A549 (cell line): Measurements from ENCODE around the gene INPP5F. TPM values are rescaled to one million over a fixed set of nuclear protein-coding genes. Genes with fewer than 3 reads are reported as not detected.

Source experiments
- ATAC-seq, 2 experiments: fragments of 200-7000 bp in 1 of 2; fragments of >200 bp in 1 of 2; cut with Nextera tagmentation in 1 of 2; cut with Tn5 transposase in 1 of 2; 3 replicates each; pipeline versions ENCODE4 v1.8.0 to v1.9.1; 2018 to 2020; ENCODE audit warnings: mild to moderate bottlenecking in 1 of 2, moderate library complexity in 1 of 2
- CTCF ChIA-PET: fragments of 300-600 bp; sonication (Branson Sonifier 250); formaldehyde crosslinking; extraction: SDS; loops from one replicate; lab custom pipeline; 2021; ENCODE audit warnings: antibody characterized with exemption, inconsistent platforms; lab: Yijun Ruan, JAX
- POLR2A ChIA-PET: fragments of 350-600 bp; formaldehyde crosslinking; extraction: SDS; loops from one replicate; lab custom pipeline; 2021; ENCODE audit warnings: antibody characterized with exemption, inconsistent platforms; lab: Yijun Ruan, JAX
- DNase-seq, 2 experiments: peaks; one replicate each; pipeline versions ENCODE4 v3.0.0 to v3.0.0-alpha.2; 2011 to 2016; ENCODE audit warnings: low read depth in 1 of 2, low spot score in 1 of 2
- FAIRE-seq: peaks from 2 replicates; lab custom pipeline; 2011; peaks lifted over from hg19 to GRCh38; lab: Jason Lieb, UNC
- H3K27ac ChIP-seq, 2 experiments: fragments of >200 bp; sonication (Bioruptor Twin); formaldehyde crosslinking; 3 replicates each; pipeline ENCODE4 v1.5.1; 2016 to 2017
- H3K4me1 ChIP-seq: fragments of >200 bp; sonication (Bioruptor Twin); formaldehyde crosslinking; 3 replicates; pipeline ENCODE4 v1.6.1; 2016
- H3K4me2 ChIP-seq: fragments of >200 bp; sonication (Bioruptor Twin); formaldehyde crosslinking; 3 replicates; pipeline ENCODE4 v1.6.1; 2016
- H3K4me3 ChIP-seq: fragments of >200 bp; sonication (Bioruptor Twin); formaldehyde crosslinking; 3 replicates; pipeline ENCODE4 v1.5.1; 2016
- H3K9me3 ChIP-seq: fragments of >200 bp; sonication (Bioruptor Twin); formaldehyde crosslinking; 3 replicates; pipeline ENCODE4 v1.6.1; 2016
- BCL3 ChIP-seq: fragments of >200 bp; sonication (Bioruptor Twin); formaldehyde crosslinking; IDR thresholded peaks from 3 replicates; pipeline ENCODE4 v1.6.1; 2016
- EHMT2 ChIP-seq: fragments of 200-600 bp; sonication (generic); IDR thresholded peaks from 2 replicates; pipeline ENCODE4 v1.6.1; 2016; ENCODE audit warnings: antibody characterized with exemption, low read depth, mild to moderate bottlenecking, moderate library complexity
- ESRRA ChIP-seq: fragments of 150-350 bp; IDR thresholded peaks from 2 replicates; pipeline ENCODE4 v1.6.1; 2014; ENCODE audit warnings: mild to moderate bottlenecking, low read length, borderline replicate concordance
- FOSL2 ChIP-seq, 2 experiments: fragments of 450-650 bp in 1 of 2; fragments of >200 bp in 1 of 2; sonication (Bioruptor Twin) in 1 of 2; formaldehyde crosslinking; IDR thresholded peaks; 2 replicates each; pipeline versions ENCODE4 v1.5.0 to v1.6.1; 2016 to 2020; ENCODE audit warnings: mild to moderate bottlenecking in 1 of 2, moderate library complexity in 1 of 2
- FOXS1 ChIP-seq: fragments of 250-450 bp; sonication (Bioruptor Pico); IDR thresholded peaks from 2 replicates; pipeline ENCODE4 v1.5.0; 2020; ENCODE audit warnings: mild to moderate bottlenecking, moderate library complexity
- HOXB13 ChIP-seq: fragments of 250-450 bp; sonication (Bioruptor Pico); IDR thresholded peaks from 2 replicates; pipeline ENCODE4 v1.5.0; 2020; ENCODE audit warnings: low read depth, mild to moderate bottlenecking, moderate library complexity
- KDM1A ChIP-seq: fragments of 200-600 bp; sonication (generic); IDR thresholded peaks from 2 replicates; pipeline ENCODE4 v1.6.1; 2016; ENCODE audit warnings: low read depth, mild to moderate bottlenecking
- MAFK ChIP-seq: fragments of 450-650 bp; IDR thresholded peaks from 2 replicates; pipeline ENCODE4 v1.6.1; 2014; ENCODE audit not compliant: partially characterized antibody
- MAZ ChIP-seq: fragments of 150-350 bp; IDR thresholded peaks from 2 replicates; pipeline ENCODE4 v1.6.1; 2014; ENCODE audit warnings: antibody characterized with exemption, low read depth, low read length, borderline replicate concordance
- NR3C1 ChIP-seq: fragments of >200 bp; sonication (Bioruptor Twin); formaldehyde crosslinking; IDR thresholded peaks from 3 replicates; pipeline ENCODE4 v1.6.1; 2017
- POLR2A ChIP-seq: IDR thresholded peaks from 2 replicates; pipeline ENCODE4 v1.6.1; 2012; ENCODE audit warnings: mild to moderate bottlenecking, low read length
- POLR2AphosphoS2 ChIP-seq: conservative IDR thresholded peaks from 2 replicates; pipeline ENCODE4 v1.6.1; 2012; ENCODE audit warnings: low read length, improper control_type of control experiment, inconsistent platforms
- RAD21 ChIP-seq, 2 experiments: fragments of >200 bp in 1 of 2; sonication (Bioruptor Twin) in 1 of 2; formaldehyde crosslinking in 1 of 2; IDR thresholded peaks in 1 of 2; conservative IDR thresholded peaks in 1 of 2; 2 replicates in 1 of 2; 3 replicates in 1 of 2; pipeline ENCODE4 v1.6.1; 2012 to 2018; ENCODE audit warnings: inconsistent platforms in 1 of 2
- RARB ChIP-seq: fragments of 250-450 bp; sonication (Bioruptor Pico); IDR thresholded peaks from 2 replicates; pipeline ENCODE4 v1.8.0; 2021; ENCODE audit warnings: mild to moderate bottlenecking, moderate library complexity
- ZFP36 ChIP-seq: fragments of 450-650 bp; IDR thresholded peaks from 2 replicates; pipeline ENCODE4 v1.6.1; 2014; ENCODE audit warnings: borderline replicate concordance; ENCODE audit not compliant: partially characterized antibody
- ZSCAN20 ChIP-seq: fragments of 250-450 bp; sonication (Bioruptor Pico); IDR thresholded peaks from 2 replicates; pipeline ENCODE4 v1.8.0; 2022; ENCODE audit warnings: mild to moderate bottlenecking, moderate library complexity
- WGBS: methylation state at CpG from one replicate; pipeline ENCODE4 v1.1.6; 2017; ENCODE audit errors: missing lambda C conversion rate; 5-methylcytosine and 5-hydroxymethylcytosine counted together
- polyA plus RNA-seq, 4 experiments: library from polyadenylated mRNA; depleted of rRNA in 3 of 4; stranded (reverse); fragments of >200 nt; fragmentation: RNase III in 1 of 4; extraction: RNeasy Plus Mini Kit Qiagen cat#74134 plus additional on column Dnase treatment in 1 of 4; gene quantifications; 2 replicates in 3 of 4; 3 replicates in 1 of 4; pipeline ENCODE4 v1.2.3, GENCODE V29; 2011 to 2017
- TF ChIP-seq, protein P1 (sequence below): fragments of 250-450 bp; sonication (Bioruptor Pico); IDR thresholded peaks from 2 replicates; pipeline ENCODE4 v1.5.0; 2021; ENCODE audit warnings: mild to moderate bottlenecking, moderate library complexity, borderline replicate concordance
- TF ChIP-seq, protein P2 (sequence below): fragments of 150-350 bp; IDR thresholded peaks from 2 replicates; pipeline ENCODE4 v1.6.1; 2014; ENCODE audit warnings: low read depth, mild to moderate bottlenecking, low read length
- TF ChIP-seq, protein P3 (sequence below): fragments of >200 bp; sonication (Bioruptor Twin); formaldehyde crosslinking; IDR thresholded peaks from 2 replicates; pipeline ENCODE4 v1.6.1; 2016

The INPP5F gene
- polyA plus RNA-seq, 2 of the 4 experiments (the other 2 are of a cell fraction) = 5.6 to 7.7 TPM

- TF ChIP-seq, protein P1, sequence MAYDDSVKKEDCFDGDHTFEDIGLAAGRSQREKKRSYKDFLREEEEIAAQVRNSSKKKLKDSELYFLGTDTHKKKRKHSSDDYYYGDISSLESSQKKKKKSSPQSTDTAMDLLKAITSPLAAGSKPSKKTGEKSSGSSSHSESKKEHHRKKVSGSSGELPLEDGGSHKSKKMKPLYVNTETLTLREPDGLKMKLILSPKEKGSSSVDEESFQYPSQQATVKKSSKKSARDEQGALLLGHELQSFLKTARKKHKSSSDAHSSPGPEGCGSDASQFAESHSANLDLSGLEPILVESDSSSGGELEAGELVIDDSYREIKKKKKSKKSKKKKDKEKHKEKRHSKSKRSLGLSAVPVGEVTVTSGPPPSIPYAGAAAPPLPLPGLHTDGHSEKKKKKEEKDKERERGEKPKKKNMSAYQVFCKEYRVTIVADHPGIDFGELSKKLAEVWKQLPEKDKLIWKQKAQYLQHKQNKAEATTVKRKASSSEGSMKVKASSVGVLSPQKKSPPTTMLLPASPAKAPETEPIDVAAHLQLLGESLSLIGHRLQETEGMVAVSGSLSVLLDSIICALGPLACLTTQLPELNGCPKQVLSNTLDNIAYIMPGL (CRISPR knock-in tag) = no peak
Measured at GRCh38 chr10:119860866-119861607, 135.2 kb downstream of the INPP5F start (continued).

DNA sequence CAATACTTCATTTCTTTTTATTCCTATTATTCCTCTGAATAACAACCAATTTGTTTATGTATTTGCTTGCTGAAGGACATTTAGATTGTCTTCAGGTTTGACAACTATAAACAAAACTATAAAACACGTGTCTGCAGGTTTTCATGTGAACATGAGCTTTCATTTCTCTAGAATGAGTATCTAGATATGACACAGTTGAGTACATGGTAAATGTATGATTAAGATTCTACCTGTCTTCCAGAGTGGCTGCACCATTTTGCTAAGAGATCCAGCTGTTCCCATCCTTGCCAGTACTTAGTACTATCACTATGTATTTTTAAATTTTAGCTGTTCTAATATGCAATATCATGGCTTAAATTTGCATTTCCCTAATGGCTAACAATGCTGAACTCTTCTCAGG is 136.7 kb downstream of the INPP5F start:
- ATAC-seq = no peak
- H3K4me1 ChIP-seq = peaks cover 15% of the 10 kb centered on the region
- DNase-seq = no peak
- 94% methylated on average over 1 of the region's 1 CpG for WGBS
- POLR2A ChIA-PET = interaction anchor here (1.1 kb wide), 1 partner anchor 10 kb away, joined by 3 read pairs; the partner anchor contains the start of gene MCMBP
- peak; percentile 72 for FAIRE-seq
- H3K4me2 ChIP-seq = no peak overlapping the region
- no peak overlapping the region for H3K4me3 ChIP-seq
- CTCF ChIA-PET = interaction anchor here (1.0 to 7.2 kb wide), 7 partner anchors 9 to 254 kb away, joined by 3 to 102 read pairs (median 9); partner anchors contain the start of gene MCMBP
- TF ChIP-seq FOSL2 (IDR thresholded peaks at IDR 0.05) (no peak), FOSL2 (CRISPR knock-in tag; IDR thresholded peaks at IDR 0.05) (no peak), ESRRA (no peak), EHMT2 (no peak), KDM1A (no peak), RAD21 (conservative IDR thresholded peaks at IDR 0.05 in 1 of 2, IDR thresholded peaks at IDR 0.05 in 1 of 2) (no peak), BCL3 (no peak), ZFP36 (no peak)
- TF ChIP-seq, protein P2, sequence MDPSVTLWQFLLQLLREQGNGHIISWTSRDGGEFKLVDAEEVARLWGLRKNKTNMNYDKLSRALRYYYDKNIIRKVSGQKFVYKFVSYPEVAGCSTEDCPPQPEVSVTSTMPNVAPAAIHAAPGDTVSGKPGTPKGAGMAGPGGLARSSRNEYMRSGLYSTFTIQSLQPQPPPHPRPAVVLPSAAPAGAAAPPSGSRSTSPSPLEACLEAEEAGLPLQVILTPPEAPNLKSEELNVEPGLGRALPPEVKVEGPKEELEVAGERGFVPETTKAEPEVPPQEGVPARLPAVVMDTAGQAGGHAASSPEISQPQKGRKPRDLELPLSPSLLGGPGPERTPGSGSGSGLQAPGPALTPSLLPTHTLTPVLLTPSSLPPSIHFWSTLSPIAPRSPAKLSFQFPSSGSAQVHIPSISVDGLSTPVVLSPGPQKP = no peak
- H3K9me3 ChIP-seq = no peaks in the 10 kb centered on the region
- no peak overlapping the region for H3K27ac ChIP-seq

- Histone ChIP-seq H3K4me3 (no peak overlapping the region), H3K27ac (no peak overlapping the region), H3K4me2 (no peak overlapping the region), H3K4me1 (peaks cover 10% of the 10 kb centered on the region), H3K9me3 (no peaks in the 10 kb centered on the region)
- POLR2A ChIA-PET = interaction anchor here (1.4 kb wide), 1 partner anchor 9 kb away, joined by 5 read pairs; the partner anchor contains the start of gene MCMBP
- CTCF ChIA-PET = interaction anchor here (0.6 to 4.5 kb wide), 7 partner anchors 9 to 256 kb away, joined by 3 to 31 read pairs (median 4); partner anchors contain the start of gene MCMBP
- TF ChIP-seq KDM1A (no peak), NR3C1 (no peak), MAFK (no peak), FOSL2 (IDR thresholded peaks at IDR 0.05) (no peak), FOSL2 (CRISPR knock-in tag; IDR thresholded peaks at IDR 0.05) (no peak), MAZ (no peak), HOXB13 (CRISPR knock-in tag) (no peak), POLR2AphosphoS2 (no peak), RARB (CRISPR knock-in tag) (no peak), ZSCAN20 (CRISPR knock-in tag) (no peak), POLR2A (no peak), FOXS1 (CRISPR knock-in tag) (no peak)
- TF ChIP-seq, protein P1 (CRISPR knock-in tag) = no peak
- TF ChIP-seq, protein P3, sequence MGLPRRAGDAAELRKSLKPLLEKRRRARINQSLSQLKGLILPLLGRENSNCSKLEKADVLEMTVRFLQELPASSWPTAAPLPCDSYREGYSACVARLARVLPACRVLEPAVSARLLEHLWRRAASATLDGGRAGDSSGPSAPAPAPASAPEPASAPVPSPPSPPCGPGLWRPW = no peak
- TF ChIP-seq, protein P2 = no peak
- 57% methylated on average over 3 of the region's 4 CpGs for WGBS
- DNase-seq (no peak), FAIRE-seq (no peak), ATAC-seq (no peak)
Measured at GRCh38 chr10:119863951-119864565, 138.2 kb downstream of the INPP5F start.
